Measurements from ENCODE around the gene FCHSD1.
"Not testable (repeated sequence)": the region's sequence is repeated elsewhere in the genome, so short reads cannot be mapped to it uniquely, and the experiment has no call there.

Gene FCHSD1

GRCh38 chr5:141617682-141618029 is 33.6 kb downstream of the FCHSD1 start:
- no peak for DNase-seq (ENCODE audit: low read depth in 2 of 2)

DNA sequence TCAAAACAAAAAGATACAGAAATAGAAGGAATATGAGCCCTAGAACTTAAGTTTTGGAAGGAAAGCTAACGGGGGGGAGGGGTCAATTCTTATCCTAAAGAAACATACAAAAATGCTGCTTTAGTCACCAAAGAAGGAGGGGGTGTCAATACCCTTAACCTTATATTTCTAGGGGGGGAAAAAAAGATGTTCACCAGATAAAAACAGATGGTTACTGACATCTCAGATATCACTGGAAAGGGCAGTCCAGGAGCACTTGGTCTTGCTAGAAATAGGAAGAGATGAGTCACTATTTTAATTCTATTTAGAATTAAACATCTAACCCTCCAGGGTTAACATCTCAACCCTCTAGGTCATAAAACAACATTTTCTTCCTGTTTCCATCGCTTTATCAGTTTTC is 34.1 kb downstream of the FCHSD1 start:
- DNase-seq (ENCODE audit: low read depth in 2 of 2) = no peak

DNA sequence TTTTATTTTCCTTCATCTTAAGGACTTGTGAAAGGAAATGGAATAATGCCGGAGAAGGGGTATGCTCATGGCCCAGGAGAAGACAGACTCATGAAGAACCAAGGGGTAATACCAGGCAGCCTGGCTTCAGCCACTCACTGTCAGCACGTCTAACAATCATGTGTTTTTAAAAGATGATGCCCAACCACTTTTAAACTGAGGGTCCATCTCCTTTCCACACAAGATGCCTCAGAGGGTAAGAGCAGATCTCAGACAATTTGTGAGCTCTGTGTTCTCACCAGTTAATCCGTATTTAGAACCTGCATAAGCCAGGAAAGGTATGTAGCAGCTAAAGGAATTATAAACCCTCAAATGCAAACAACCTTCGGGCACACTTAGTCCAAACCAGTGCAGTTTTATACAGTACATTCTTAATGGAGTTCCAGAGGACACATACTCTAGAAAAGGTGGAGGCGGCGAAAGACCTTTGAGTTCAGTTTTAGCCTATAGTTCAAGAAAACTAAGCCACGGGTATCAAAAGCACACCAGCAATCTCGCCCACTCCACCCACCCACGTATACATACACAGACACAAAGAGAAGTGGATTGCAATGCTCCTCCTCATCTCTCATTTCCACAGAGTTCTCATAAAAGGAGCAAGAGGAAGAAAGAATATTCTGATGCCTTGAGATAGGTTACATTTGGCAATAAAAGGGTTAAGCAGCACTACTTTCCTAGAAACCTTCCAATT is 35.1 kb downstream of the FCHSD1 start:
- no peak for DNase-seq (ENCODE audit: low read depth in 2 of 2)

DNA sequence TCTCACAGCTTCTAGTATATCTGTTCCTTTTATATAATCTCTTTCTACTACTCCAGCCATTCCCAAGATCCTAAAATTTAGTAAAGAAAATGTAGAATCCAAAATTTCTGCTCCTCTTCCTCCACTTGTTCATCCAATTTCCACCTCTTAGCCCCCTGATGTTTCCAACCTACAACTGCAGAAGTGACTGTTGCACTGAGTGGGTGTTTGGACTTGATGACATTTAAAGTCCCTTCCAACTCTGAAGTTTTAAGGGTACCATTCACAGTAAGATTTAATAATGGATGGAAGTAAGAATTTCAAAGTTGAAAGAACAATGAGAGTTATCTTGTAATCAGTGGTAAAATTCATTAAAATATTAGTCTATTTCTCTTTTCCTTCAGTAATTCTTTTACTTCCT is 37.9 kb downstream of the FCHSD1 start:
- DNase-seq (ENCODE audit: low read depth in 2 of 2) = no peak

- no peak for DNase-seq (ENCODE audit: low read depth in 2 of 2)
Observed at GRCh38 chr5:141611289-141611688, 39.9 kb downstream of the FCHSD1 start.

GRCh38 chr5:141609921-141610320 is 41.3 kb downstream of the FCHSD1 start:
- DNase-seq (ENCODE audit: low read depth in 2 of 2) = not testable (repeated sequence)

DNA sequence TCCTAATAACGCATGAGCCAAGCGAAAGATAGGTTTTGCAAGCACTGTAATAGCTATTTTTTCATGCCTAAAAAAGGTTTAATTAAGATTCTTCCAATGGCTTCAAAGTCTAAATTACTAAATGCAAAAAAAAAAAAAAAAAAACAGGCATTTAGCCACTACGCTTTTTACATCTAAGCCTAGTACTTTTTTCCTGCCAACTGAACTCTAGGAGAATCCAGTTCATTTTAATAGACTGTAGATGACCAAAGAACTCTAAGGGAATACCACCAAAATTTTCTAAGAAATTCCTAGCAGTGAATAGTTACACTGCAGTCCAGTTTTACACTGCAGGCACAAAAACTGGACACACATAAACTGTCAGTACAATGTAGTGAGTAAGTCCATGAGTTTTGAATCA is 42.2 kb downstream of the FCHSD1 start:
- no peak for DNase-seq (ENCODE audit: low read depth in 2 of 2)

GRCh38 chr5:141608557-141608956 is 42.7 kb downstream of the FCHSD1 start:
- DNase-seq (ENCODE audit: low read depth in 2 of 2) = no peak

GRCh38 chr5:141608046-141608445 is 43.2 kb downstream of the FCHSD1 start:
- DNase-seq (ENCODE audit: low read depth in 2 of 2) = no peak

DNA sequence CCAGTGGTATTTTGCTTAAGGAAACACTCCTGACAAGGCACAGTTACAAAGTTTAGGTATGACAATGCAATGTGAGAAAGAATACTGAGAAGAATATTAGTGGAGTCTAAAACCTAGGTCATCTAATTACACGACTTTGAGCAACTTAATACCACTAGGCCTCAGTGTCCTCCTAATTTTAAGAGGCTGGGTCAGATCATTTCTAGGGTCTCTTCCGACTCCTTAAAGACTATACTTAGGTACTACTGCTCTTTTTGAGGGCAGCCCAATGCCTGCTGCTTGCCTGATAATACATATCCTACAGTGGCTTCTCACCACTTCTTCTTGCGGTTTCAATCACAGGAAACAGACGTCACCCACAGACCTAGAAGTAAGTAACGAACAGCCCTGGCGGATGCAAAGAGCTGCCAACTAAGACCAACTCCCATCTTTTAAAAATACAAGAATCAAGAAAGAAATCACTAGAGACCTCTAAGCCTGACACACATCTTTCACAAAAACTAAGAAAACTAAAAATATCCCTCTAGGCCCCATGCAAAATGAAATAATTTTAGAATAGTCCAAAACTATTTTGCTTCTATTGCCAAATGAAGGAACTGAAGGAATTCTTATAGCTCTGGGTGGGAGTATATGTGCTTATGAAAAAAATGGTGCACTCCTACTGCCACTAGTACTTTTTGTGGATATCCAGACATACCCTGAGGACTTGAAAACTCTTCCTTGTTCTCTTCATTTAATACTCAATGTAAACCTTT is 45.5 kb downstream of the FCHSD1 start:
- peak; percentile 20 to 69 for DNase-seq (ENCODE audit: low read depth in 2 of 2)

DNA sequence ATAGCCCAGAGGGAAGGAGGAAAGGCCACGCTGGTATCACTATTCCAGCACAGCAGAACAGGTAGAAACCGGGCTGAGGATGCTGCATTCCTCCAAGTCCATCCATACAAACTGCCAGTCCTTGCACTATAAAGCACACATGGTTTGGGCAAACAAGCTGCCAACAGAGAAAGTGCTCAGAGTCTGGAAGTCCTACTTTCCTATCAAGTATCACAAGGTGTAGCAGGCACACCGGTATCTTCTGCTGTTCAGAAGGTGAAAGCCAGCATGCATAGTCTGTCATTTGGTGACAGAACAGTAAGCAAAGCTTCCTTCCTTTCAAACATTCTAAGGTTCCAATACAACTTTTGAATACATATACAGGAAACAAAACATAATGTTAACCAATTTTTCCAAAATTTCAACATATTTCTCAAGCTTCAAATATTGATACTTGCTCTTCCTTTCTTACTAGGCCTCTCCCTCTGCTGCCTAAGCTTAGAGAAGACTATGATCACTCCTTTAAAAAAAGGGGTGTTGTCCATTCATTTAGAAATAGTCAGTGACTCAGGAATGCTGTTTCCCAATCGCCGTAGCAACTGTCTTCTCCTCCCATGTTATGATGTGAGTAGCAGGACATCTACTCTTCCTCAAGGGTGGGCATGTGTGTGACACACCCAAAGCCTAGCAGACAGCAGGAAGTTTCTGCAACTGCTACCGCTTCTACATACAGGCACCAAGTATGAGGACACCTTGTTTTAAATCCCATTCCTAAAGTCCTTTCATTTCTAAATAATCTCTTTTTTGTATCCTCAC is 47.1 kb downstream of the FCHSD1 start:
- DNase-seq (ENCODE audit: low read depth in 2 of 2) = no peak

GRCh38 chr5:141602606-141603005 is 48.6 kb downstream of the FCHSD1 start:
- DNase-seq (ENCODE audit: low read depth in 2 of 2) = no peak

DNA sequence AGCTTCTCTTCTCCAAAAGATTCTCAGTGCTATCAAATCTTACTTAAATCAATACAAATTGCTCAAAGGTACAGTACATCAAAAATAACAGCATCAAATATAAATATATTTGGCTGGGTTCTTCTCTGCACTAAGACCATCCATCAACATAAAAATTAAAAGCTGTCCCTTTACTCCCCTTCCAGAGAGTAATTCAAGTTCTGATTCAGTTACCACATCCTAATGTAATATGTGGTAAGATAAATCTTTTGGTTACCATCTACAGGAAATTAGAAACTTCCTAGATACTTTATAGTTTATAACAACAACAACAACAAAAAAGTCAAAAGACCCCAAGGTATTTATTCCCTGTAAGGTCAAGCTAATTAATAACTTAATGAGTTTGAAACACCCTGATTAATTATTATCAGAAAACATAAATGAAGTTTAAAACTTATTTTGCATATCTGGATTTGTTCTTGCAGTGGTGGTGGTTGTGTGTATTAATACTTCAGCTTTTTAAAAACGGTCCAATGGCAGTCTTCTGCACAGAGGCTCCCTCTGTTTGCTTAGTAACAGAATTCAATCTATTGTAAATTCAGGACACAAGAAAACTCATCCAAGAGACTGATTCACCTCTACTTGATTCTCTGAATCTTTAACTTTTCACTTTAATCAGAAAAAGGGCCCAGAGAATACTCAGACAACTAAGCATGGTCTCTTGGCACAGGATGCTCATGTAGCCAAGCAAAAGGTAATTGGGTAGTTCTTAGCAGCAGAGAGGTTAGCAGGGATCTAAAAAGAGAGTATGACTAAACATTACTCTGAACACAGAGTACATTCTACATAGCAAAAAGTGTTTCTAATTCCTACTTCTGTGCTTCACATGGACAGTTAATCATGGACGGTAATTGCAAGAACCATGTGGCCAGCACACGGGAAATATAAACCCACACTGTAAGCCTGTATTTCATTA is 52.5 kb downstream of the FCHSD1 start:
- no peak for DNase-seq (ENCODE audit: low read depth in 2 of 2)

DNA sequence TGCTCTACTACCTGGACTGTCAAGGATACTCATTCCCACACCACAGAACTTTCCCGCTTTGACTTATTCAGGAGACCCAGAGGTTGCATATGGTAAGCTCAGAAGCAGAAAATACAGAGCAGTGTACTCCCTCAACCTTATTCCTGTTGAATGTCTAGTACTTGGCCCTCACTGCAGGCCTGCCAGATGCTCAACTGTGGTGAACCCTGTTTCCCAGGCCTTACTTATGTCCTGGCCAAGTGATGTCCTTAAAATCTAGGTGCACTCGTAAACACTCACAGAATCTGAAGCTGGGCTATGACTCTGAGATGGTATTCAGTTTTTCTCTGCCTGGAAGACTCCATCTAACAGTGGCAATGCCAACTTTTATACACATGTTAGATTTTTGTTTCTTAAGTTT is 53.4 kb downstream of the FCHSD1 start:
- no peak for DNase-seq (ENCODE audit: low read depth in 2 of 2)

DNA sequence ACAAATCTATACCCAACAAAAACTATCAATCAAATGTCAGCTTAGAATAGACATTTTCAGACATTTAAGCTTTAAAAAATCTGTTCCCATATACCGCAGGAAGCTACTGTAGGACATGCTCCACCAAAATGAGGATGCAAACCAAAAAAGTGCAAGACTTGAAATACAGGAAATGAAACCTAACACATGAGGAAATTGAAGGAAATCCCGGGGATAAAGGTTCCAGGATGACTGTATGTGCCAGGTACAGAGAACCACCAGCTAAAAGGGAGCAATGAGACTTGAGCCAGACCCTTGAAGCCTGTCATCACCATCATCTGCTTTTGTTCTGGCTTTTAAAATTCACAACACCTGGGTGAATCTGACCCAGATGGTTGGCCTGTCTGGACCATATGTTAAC is 53.8 kb downstream of the FCHSD1 start:
- no peak for DNase-seq (ENCODE audit: low read depth in 2 of 2)

DNA sequence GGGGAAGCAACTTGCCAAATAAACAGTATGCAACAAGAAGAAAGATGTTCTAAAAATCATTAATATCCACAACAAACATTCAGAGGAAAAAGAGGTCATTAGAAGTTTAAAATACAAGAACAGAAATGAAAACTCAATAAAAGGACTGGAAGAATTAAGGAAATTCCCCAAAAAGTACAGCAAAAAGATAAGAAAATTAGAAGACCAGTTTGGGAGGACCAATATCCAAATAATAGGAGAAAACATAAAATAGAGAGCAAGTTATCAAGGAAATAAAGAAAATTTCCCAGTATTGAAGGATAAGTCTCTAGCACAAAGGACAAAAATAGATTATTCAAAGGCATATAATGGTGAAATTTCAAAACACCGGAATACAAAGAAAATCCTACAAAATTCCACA is 54.4 kb downstream of the FCHSD1 start:
- no peak for DNase-seq (ENCODE audit: low read depth in 2 of 2)

- no peak for DNase-seq (ENCODE audit: low read depth in 2 of 2)
Observed at GRCh38 chr5:141590127-141590526, 61.1 kb downstream of the FCHSD1 start.
